ENCODE measurements around the gene UBE2C.

GRCh38 chr20:45841407-45842129 is 29.1 kb downstream of the UBE2C start:
- no peak for TF ChIP-seq PPARA (CRISPR knock-in tag; IDR thresholded peaks at IDR 0.05; ENCODE audit: borderline replicate concordance)
- no peak for TF ChIP-seq ISL1 (CRISPR knock-in tag; IDR thresholded peaks at IDR 0.05)
- no peak for TF ChIP-seq CSRNP3 (CRISPR knock-in tag; IDR thresholded peaks at IDR 0.05)
- no peak for TF ChIP-seq PATZ1 (CRISPR knock-in tag; IDR thresholded peaks at IDR 0.05; ENCODE audit: borderline replicate concordance)
- no peak for TF ChIP-seq TSHZ2 (CRISPR knock-in tag; IDR thresholded peaks at IDR 0.05)
- no peak for TF ChIP-seq ESRRG (CRISPR knock-in tag; IDR thresholded peaks at IDR 0.05)
- no peak for TF ChIP-seq ZNF565 (CRISPR knock-in tag; conservative IDR thresholded peaks at IDR 0.05; ENCODE audit: low read depth)
- TF ChIP-seq ZNF70 (CRISPR knock-in tag; IDR thresholded peaks at IDR 0.05), result no peak
- no peak for TF ChIP-seq TCF4 (CRISPR knock-in tag; IDR thresholded peaks at IDR 0.05; ENCODE audit: borderline replicate concordance)
- TF ChIP-seq SNAI2 (CRISPR knock-in tag; IDR thresholded peaks at IDR 0.05), result no peak
- no peak for TF ChIP-seq POU6F1 (CRISPR knock-in tag; IDR thresholded peaks at IDR 0.05; ENCODE audit: borderline replicate concordance, low read depth)
- no peak for TF ChIP-seq RARB (CRISPR knock-in tag; IDR thresholded peaks at IDR 0.05)

Data from SK-N-SH treated with all-trans-retinoic acid at 6 μM for 48 hours (cell line).